Activated CD4-positive, alpha-beta memory T cell treated with anti-CD3 and anti-CD28 coated beads for 36 hours (primary cell): ENCODE measurements around the gene IGSF6. TPM values are rescaled to one million over a fixed set of nuclear protein-coding genes. Genes with fewer than 3 reads are reported as not detected.

ENCODE experiments used
- CTCF ChIA-PET: fragments of 350-600 bp; sonication (Branson Sonifier 250); formaldehyde crosslinking; loops from one replicate; lab custom pipeline; 2021; ENCODE audit warnings: antibody characterized with exemption, inconsistent platforms; lab: Charles Lee
- POLR2A ChIA-PET: fragments of 350-600 bp; sonication (Branson Sonifier 250); formaldehyde crosslinking; loops from one replicate; lab custom pipeline; 2021; ENCODE audit warnings: antibody characterized with exemption; lab: Charles Lee
- DNase-seq: peaks from one replicate; pipeline ENCODE4 v3.0.0-alpha.2; 2020
- H3K27ac Mint-ChIP-seq: one replicate; pipeline ENCODE4 v1.8.0; 2021; ENCODE audit warnings: mixed read lengths
- H3K27me3 Mint-ChIP-seq: one replicate; pipeline ENCODE4 v1.8.0; 2021; ENCODE audit warnings: mixed read lengths
- H3K36me3 Mint-ChIP-seq: one replicate; pipeline ENCODE4 v1.8.0; 2021; ENCODE audit warnings: mixed read lengths
- H3K4me1 Mint-ChIP-seq: one replicate; pipeline ENCODE4 v1.8.0; 2021; ENCODE audit warnings: low read depth, mixed read lengths
- H3K4me3 Mint-ChIP-seq: one replicate; pipeline ENCODE4 v1.8.0; 2021; ENCODE audit warnings: mild to moderate bottlenecking, mixed read lengths
- H3K9me3 Mint-ChIP-seq: one replicate; pipeline ENCODE4 v1.8.0; 2021; ENCODE audit warnings: mixed read lengths
- intact Hi-C: fragments of 100-400 bp; cut with micrococcal nuclease; formaldehyde crosslinking; loops from one replicate; pipeline ENCODE4 v1.15.1; 2023
- total RNA-seq, 2 experiments: library from RNA; stranded (reverse); gene quantifications; one replicate each; pipeline ENCODE4 v1.2.3, GENCODE V29; 2021

The IGSF6 gene
- total RNA-seq, 2 experiments from 2014 or later, result 0.12 to 0.14 TPM

DNA sequence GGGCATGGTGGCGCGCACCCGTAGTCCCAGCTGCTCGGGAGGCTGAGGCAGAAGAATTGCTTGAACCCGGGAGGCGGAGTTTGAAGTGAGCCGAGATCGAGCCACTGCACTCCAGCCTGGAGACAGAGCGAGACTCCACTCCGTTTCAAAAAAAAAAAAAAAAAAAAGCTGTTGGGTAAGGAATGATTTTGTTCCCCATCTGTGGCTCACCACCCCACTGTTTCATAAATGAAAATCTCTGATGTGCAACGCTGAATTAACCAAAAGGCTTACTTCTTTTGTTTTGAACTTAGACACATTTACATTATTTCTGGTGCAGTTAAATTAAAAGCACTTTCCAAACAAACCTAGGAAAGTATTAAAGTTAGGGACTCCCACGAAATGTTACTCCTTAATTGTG, 54.2 kb downstream of the IGSF6 start:
- Mint-ChIP-seq H3K27ac (peak overlapping the region; percentile 91), H3K9me3 (no peaks in the 10 kb centered on the region), H3K4me3 (peak overlapping the region; percentile 87), H3K36me3 (no peaks in the 10 kb centered on the region), H3K4me1 (peaks cover 44% of the 10 kb centered on the region), H3K27me3 (no peaks in the 10 kb centered on the region)
- DNase-seq, result no peak
- POLR2A ChIA-PET, result interaction anchor here (1.1 to 1.6 kb wide), 2 partner anchors 15 to 47 kb away, joined by 3 to 4 read pairs; no protein-coding TSS in a partner anchor
- CTCF ChIA-PET, result interaction anchor here (1.4 to 2.6 kb wide), 3 partner anchors 40 to 59 kb away, joined by 4 to 7 read pairs (median 6); no protein-coding TSS in a partner anchor
- intact Hi-C loops, result loop anchor here (5.0 kb wide), 1 partner anchor 594 kb away; no protein-coding TSS in a partner anchor

DNA sequence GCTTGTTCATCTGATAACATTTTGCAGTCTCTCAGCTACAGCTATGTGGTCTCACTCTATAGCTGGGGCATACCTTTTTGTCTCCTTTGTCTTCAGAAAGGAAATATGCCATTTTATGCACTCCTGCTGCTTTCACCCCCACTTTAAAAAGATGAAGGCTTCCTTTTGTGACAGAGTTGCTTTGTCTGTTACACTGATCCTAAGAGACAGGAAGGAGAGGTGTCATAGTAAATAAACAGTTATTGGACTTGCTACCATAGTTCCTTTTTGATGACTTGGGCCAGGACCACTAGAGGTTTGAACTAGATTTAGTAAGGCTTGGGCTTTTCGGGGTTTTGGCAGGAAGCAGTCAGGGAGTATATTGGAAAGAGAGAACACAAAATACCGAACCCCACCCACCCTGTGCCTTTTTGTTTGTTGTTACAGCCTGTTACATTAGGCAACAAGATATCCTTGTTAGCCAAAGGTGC, 54.8 kb downstream of the IGSF6 start:
- peaks cover 38% of the 10 kb centered on the region for H3K4me1 Mint-ChIP-seq
- H3K27ac Mint-ChIP-seq, result peak overlapping the region; percentile 44
- H3K9me3 Mint-ChIP-seq, result no peaks in the 10 kb centered on the region
- no peaks in the 10 kb centered on the region for H3K36me3 Mint-ChIP-seq
- POLR2A ChIA-PET, result interaction anchor here (1.3 to 1.6 kb wide), 2 partner anchors 14 to 48 kb away, joined by 3 to 4 read pairs; no protein-coding TSS in a partner anchor
- no peaks in the 10 kb centered on the region for H3K27me3 Mint-ChIP-seq
- CTCF ChIA-PET, result interaction anchor here (0.5 to 2.6 kb wide), 5 partner anchors 14 to 543 kb away, joined by 3 to 7 read pairs (median 6); no protein-coding TSS in a partner anchor
- no peak for DNase-seq
- peak overlapping the region; percentile 69 for H3K4me3 Mint-ChIP-seq
- intact Hi-C loops, result loop anchor here (5.0 kb wide), 1 partner anchor 595 kb away; no protein-coding TSS in a partner anchor

DNA sequence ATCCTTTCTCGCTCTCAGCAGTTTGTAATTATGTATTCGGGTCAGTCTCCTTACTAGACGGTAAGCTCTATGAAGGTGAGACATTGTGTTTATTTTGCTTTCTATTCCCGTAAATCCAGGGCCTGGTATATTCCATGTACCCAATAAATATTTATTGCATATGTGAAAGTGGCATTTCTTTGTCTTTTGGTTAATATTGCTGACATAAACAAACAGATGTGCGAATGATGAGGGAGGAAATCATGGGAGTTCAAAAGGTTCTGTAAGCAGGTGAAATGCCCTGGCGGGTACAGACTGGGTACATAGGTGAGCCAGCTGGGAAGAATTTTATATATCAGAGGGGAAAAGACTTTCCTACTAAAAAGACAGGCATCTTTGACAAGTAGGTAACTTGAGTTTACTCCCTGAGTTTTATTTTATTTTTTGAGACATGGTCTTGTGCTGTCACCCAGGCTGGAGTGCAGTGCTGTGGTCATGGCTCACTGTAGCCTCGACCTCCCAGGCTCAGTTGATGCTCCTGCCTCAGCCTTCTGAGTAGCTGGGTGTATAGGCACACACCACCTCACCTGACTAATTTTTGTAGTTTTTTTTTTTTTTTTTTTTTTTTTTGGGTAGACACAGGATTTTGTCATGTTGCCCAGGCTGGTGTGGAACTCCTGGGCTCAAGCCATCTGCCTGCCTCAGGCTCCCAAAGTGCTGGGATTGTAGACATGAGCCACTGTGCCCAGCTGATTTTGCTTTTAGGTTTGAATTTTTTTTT, 58.7 kb downstream of the IGSF6 start:
- Mint-ChIP-seq H3K9me3 (no peaks in the 10 kb centered on the region), H3K4me3 (no peak overlapping the region), H3K27me3 (no peaks in the 10 kb centered on the region), H3K27ac (no peak overlapping the region), H3K4me1 (peaks cover 15% of the 10 kb centered on the region), H3K36me3 (no peaks in the 10 kb centered on the region)
- ChIA-PET POLR2A (no interaction called here), CTCF (no interaction called here)
- DNase-seq, result no peak
- intact Hi-C loops, result no loop called here

DNA sequence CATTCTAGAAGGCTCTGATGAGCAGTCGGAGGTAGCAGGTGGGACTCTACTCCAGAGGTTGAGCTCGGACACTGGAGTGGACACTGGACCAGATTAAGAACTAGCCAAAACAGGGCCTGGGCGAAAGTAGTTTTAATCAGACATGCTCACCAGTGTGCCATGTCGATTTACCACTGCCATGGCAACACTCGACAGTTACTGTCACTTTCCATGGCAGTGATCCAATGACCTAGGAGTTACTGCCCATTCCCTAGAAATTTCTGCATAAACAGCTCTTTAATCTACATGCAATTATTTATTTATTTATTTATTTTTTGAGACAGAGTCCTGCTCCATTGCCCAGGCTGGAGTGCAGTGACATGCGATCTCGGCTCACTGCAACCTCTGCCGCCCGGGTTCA, 60.2 kb downstream of the IGSF6 start:
- no peak for DNase-seq
- H3K4me3 Mint-ChIP-seq, result no peak overlapping the region
- H3K27me3 Mint-ChIP-seq, result no peaks in the 10 kb centered on the region
- H3K36me3 Mint-ChIP-seq, result no peaks in the 10 kb centered on the region
- intact Hi-C loops, result no loop called here
- POLR2A ChIA-PET, result no interaction called here
- peaks cover 3% of the 10 kb centered on the region for H3K4me1 Mint-ChIP-seq
- no peak overlapping the region for H3K27ac Mint-ChIP-seq
- H3K9me3 Mint-ChIP-seq, result no peaks in the 10 kb centered on the region
- CTCF ChIA-PET, result interaction anchor here (1.3 to 2.0 kb wide), 2 partner anchors 65 to 117 kb away, joined by 4 to 5 read pairs; no protein-coding TSS in a partner anchor

DNA sequence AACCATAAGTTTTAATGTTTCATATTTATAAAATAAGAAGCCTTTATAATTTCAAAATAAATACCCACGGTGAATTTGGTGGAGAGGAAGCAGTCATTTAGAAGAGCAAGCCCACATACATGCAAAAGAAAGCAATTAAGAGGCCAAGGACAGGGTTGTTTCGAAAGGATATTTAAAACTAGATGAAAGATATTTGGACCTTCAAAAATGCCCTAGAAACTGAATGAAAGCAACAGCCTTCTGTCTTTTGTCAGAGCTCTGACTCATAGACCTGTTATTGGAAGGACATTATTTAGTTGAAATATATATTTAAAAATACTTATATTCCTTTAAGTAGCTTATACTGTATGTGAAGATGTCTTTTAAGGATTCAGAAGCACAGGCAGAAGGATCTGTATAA, 61.6 kb downstream of the IGSF6 start:
- no peak for DNase-seq
- intact Hi-C loops, result no loop called here
- H3K36me3 Mint-ChIP-seq, result no peaks in the 10 kb centered on the region
- no peak overlapping the region for H3K4me3 Mint-ChIP-seq
- H3K9me3 Mint-ChIP-seq, result no peaks in the 10 kb centered on the region
- H3K4me1 Mint-ChIP-seq, result no peaks in the 10 kb centered on the region
- ChIA-PET CTCF (no interaction called here), POLR2A (no interaction called here)
- H3K27me3 Mint-ChIP-seq, result no peaks in the 10 kb centered on the region
- no peak overlapping the region for H3K27ac Mint-ChIP-seq

DNA sequence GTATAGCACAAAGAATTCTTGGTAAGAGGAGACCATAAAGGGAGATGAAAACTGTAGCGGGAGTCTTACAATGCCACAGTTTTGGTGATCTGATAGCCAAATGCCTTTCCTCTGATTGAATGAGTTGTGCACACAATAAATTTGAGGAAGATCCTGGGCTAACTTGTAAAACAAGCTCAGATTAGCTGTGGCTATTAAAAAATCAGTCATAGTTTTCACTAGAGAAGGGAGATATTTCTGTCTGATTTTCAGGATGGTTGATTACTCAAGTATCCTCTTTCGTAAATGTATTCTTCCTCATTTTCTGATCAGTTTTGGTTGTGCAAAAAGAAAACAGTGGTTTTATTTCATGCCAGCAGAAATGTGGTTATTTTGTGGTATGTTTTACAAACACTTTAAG, 62.1 kb downstream of the IGSF6 start:
- Mint-ChIP-seq H3K27me3 (no peaks in the 10 kb centered on the region), H3K27ac (no peak overlapping the region), H3K9me3 (no peaks in the 10 kb centered on the region), H3K4me3 (no peak overlapping the region), H3K36me3 (no peaks in the 10 kb centered on the region), H3K4me1 (no peaks in the 10 kb centered on the region)
- DNase-seq, result no peak
- POLR2A ChIA-PET, result no interaction called here
- CTCF ChIA-PET, result interaction anchor here (1.3 kb wide), 1 partner anchor 119 kb away, joined by 6 read pairs; no protein-coding TSS in a partner anchor
- intact Hi-C loops, result no loop called here

DNA sequence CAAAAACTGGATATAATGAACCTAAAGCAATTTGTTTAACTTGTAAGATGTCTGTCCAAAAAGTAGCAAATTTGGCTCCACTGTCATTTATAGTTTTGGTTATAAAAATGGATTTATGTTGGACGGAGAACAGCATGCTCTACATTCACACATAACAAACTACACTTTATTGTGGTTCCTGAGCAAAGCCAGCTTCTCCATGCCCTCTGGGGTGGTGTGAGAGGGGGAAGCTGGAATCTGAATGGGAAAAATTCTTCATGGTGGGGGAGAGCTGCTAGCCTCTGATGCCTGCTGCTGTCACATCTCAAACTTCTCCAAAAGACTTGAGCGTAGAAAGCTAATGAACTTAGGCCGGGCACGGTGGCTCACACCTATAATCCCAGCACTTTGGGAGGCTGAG, 62.9 kb downstream of the IGSF6 start:
- intact Hi-C loops, result no loop called here

More for the DNA sequence above, 62.9 kb downstream of the IGSF6 start:
- no peaks in the 10 kb centered on the region for H3K9me3 Mint-ChIP-seq
- no peaks in the 10 kb centered on the region for H3K4me1 Mint-ChIP-seq
- CTCF ChIA-PET, result interaction anchor here (1.3 kb wide), 1 partner anchor 120 kb away, joined by 6 read pairs; no protein-coding TSS in a partner anchor
- no peaks in the 10 kb centered on the region for H3K36me3 Mint-ChIP-seq
- H3K27ac Mint-ChIP-seq, result no peak overlapping the region
- no peak for DNase-seq
- POLR2A ChIA-PET, result no interaction called here
- H3K27me3 Mint-ChIP-seq, result no peaks in the 10 kb centered on the region
- no peak overlapping the region for H3K4me3 Mint-ChIP-seq

Other genes starting within 250 kb of the IGSF6 start
- 100 to 1,000 TPM; 100 to 104 TPM for gene METTL9, start 53.0 kb downstream of the IGSF6 start, total RNA-seq
- not detected for gene OTOA, start 11.4 kb upstream of the IGSF6 start, total RNA-seq
- gene NPIPB4, start 205.1 kb upstream of the IGSF6 start, total RNA-seq, result 10 to 100 TPM; 85.2 to 92.7 TPM